GM10266 (cell line): ENCODE measurements around the gene VWF.
"Not testable (repeated sequence)": the region's sequence is repeated elsewhere in the genome, so short reads cannot be mapped to it uniquely, and the experiment has no call there.

Source experiments
- DNase-seq: peaks from one replicate; pipeline ENCODE4 v3.0.0; 2012; ENCODE audit errors: extremely low spot score
- CTCF ChIP-seq: IDR thresholded peaks from 2 replicates; pipeline ENCODE4 v1.5.1; 2012; ENCODE audit warnings: mild to moderate bottlenecking, low read depth; ENCODE audit not compliant: control insufficient read depth, insufficient read depth; ENCODE audit errors: missing control alignments

VWF gene

GRCh38 chr12:6026998-6027397 lies 97.5 kb downstream of the VWF start:
- DNase-seq: no peak
- no peak for TF ChIP-seq CTCF

GRCh38 chr12:6025703-6026298 lies 98.7 kb downstream of the VWF start:
- not testable (repeated sequence) for DNase-seq

GRCh38 chr12:6024066-6024465 lies 100.4 kb downstream of the VWF start:
- DNase-seq: not testable (repeated sequence)

- TF ChIP-seq CTCF: no peak
- no peak for DNase-seq
Measured at GRCh38 chr12:6020930-6021329, 103.5 kb downstream of the VWF start.

- not testable (repeated sequence) for DNase-seq
Measured at GRCh38 chr12:6020511-6020910, 104.0 kb downstream of the VWF start.

- not testable (repeated sequence) for DNase-seq
Measured at GRCh38 chr12:6019256-6019655, 105.2 kb downstream of the VWF start.

GRCh38 chr12:6018265-6018664 lies 106.2 kb downstream of the VWF start:
- TF ChIP-seq CTCF: no peak
- no peak for DNase-seq

GRCh38 chr12:6016756-6017155 lies 107.7 kb downstream of the VWF start:
- TF ChIP-seq CTCF: no peak
- no peak for DNase-seq

GRCh38 chr12:6016004-6016403 lies 108.5 kb downstream of the VWF start:
- not testable (repeated sequence) for DNase-seq

- not testable (repeated sequence) for DNase-seq
Measured at GRCh38 chr12:6015271-6015670, 109.2 kb downstream of the VWF start.

GRCh38 chr12:6010631-6011350 lies 113.7 kb downstream of the VWF start:
- not testable (repeated sequence) for DNase-seq
